Measurements from ENCODE around the gene CATSPERD. TPM values are rescaled to one million over a fixed set of nuclear protein-coding genes. Genes with fewer than 3 reads are reported as not detected.

CATSPERD gene
- total RNA-seq, 1 donor from 2014 or later, result not detected

DNA sequence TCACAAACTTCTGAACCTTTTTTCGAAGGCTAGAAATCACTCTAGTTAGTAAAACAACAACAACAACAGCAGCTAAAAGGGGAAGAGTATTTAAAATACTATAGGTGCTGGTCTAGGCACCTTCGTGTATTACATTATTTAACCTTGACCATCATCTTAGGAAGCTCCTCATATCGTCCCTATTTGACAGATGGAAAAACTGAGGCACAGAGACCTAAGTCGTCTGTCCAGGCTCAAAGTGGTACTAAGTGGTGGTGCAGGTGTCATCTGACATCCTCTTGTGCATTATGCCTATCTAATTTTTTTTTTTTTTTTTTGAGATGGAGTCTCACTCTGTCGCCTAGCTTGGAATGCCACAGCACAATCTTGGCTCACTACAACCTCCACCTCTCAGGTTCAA is 29.1 kb downstream of the CATSPERD start:
- ChIA-PET POLR2A (interaction anchor here (0.7 kb wide), 1 partner anchor 1194 kb away, joined by 4 read pairs; no protein-coding TSS in a partner anchor), CTCF (no interaction called here)
- no peak for ATAC-seq (ENCODE audit: low read depth)
- intact Hi-C loops (cut with micrococcal nuclease), result no loop called here
- Mint-ChIP-seq H3K36me3 (ENCODE audit: low read depth) (no peaks in the 10 kb centered on the region), H3K27me3 (peaks cover 4% of the 10 kb centered on the region), H3K27ac (no peak overlapping the region), H3K4me3 (no peak overlapping the region), H3K4me1 (no peaks in the 10 kb centered on the region), H3K9me3 (no peaks in the 10 kb centered on the region)
- TF ChIP-seq, protein P1, sequence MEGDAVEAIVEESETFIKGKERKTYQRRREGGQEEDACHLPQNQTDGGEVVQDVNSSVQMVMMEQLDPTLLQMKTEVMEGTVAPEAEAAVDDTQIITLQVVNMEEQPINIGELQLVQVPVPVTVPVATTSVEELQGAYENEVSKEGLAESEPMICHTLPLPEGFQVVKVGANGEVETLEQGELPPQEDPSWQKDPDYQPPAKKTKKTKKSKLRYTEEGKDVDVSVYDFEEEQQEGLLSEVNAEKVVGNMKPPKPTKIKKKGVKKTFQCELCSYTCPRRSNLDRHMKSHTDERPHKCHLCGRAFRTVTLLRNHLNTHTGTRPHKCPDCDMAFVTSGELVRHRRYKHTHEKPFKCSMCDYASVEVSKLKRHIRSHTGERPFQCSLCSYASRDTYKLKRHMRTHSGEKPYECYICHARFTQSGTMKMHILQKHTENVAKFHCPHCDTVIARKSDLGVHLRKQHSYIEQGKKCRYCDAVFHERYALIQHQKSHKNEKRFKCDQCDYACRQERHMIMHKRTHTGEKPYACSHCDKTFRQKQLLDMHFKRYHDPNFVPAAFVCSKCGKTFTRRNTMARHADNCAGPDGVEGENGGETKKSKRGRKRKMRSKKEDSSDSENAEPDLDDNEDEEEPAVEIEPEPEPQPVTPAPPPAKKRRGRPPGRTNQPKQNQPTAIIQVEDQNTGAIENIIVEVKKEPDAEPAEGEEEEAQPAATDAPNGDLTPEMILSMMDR (IDR thresholded peaks at IDR 0.05), result no peak
- no peak for DNase-seq

DNA sequence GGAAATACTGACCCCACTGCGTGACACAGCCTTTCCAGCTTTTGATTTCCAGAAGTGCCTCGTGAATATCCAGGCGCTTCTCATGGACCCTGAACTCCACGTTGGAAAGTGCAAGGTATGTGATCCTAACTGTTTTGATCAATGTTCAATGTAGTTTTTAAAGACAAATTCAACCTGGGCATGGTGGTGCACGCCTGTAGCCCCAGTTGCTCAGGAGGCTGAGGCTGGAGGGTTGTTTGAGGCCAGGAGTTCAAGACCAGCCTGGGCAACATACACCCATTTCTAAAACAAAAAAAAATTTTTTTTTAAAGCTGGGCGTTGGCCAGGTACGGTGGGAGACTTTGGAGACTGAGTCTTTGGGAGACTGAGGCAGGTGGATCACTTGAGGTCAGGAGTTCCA is 31.3 kb downstream of the CATSPERD start:
- H3K9me3 Mint-ChIP-seq, result no peaks in the 10 kb centered on the region
- ChIA-PET CTCF (no interaction called here), POLR2A (no interaction called here)
- H3K27me3 Mint-ChIP-seq, result peaks cover 4% of the 10 kb centered on the region
- TF ChIP-seq, protein P1 (IDR thresholded peaks at IDR 0.05), result no peak
- DNase-seq (no peak), ATAC-seq (ENCODE audit: low read depth) (no peak)
- intact Hi-C loops (cut with micrococcal nuclease), result no loop called here
- H3K4me1 Mint-ChIP-seq, result no peaks in the 10 kb centered on the region
- no peak overlapping the region for H3K27ac Mint-ChIP-seq
- no peaks in the 10 kb centered on the region for H3K36me3 Mint-ChIP-seq (ENCODE audit: low read depth)
- no peak overlapping the region for H3K4me3 Mint-ChIP-seq

DNA sequence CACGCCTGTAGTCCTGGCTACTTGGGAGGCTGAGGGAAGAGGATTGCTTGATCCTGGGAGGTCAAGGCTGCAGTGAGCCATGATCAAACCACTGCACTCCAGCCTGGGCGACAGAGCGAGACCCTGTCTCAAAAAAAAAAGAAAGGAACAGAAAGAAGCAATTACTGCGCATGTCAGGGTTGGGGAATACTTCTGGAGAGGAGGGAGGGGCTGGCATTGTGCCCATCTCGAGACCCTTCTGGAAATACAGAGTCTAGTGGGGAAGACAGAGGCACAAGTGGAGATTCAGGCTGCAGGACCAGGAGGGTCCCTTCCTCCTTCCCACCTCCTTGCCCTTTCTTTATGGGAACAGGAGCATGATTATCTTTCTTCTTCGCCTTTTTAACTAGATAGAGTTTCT is 33.3 kb downstream of the CATSPERD start:
- Mint-ChIP-seq H3K27ac (no peak overlapping the region), H3K4me3 (no peak overlapping the region), H3K27me3 (peaks cover 7% of the 10 kb centered on the region), H3K9me3 (no peaks in the 10 kb centered on the region), H3K4me1 (no peaks in the 10 kb centered on the region), H3K36me3 (ENCODE audit: low read depth) (no peaks in the 10 kb centered on the region)
- intact Hi-C loops (cut with micrococcal nuclease), result no loop called here
- DNase-seq, result no peak
- POLR2A ChIA-PET, result no interaction called here
- ATAC-seq (ENCODE audit: low read depth), result no peak
- CTCF ChIA-PET, result no interaction called here
- TF ChIP-seq, protein P1 (IDR thresholded peaks at IDR 0.05), result no peak

DNA sequence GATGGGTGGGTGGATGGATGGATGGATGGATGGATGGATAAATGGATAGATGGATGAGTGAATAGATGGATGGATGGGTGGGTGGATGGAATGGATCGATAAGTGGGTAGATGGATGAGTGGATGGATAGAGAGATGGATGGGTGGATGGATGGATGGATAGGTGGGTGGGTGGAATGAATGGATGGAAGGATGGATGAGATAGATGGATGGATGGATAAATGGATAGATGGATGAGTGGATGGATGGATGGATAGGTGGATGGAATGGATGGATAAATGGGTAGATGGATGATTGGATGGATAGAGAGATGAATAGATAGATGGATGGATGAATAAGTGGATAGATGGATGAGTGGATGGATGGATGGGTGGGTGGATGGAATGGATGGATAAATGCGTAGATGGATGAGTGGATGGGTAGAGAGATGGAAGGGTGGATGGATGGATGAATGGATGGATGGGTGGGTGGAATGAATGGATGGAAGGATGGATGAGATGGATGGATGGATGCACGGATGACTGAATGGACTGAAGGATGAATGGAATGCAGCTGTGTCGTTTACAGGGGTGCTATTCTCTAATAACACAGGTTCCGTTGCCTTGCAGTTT is 42.3 kb downstream of the CATSPERD start:
- H3K36me3 Mint-ChIP-seq (ENCODE audit: low read depth), result no peaks in the 10 kb centered on the region
- H3K27ac Mint-ChIP-seq, result no peak overlapping the region
- ChIA-PET CTCF (no interaction called here), POLR2A (no interaction called here)
- ATAC-seq (ENCODE audit: low read depth), result no peak
- no peak overlapping the region for H3K4me3 Mint-ChIP-seq
- H3K4me1 Mint-ChIP-seq, result no peaks in the 10 kb centered on the region
- peaks cover 2% of the 10 kb centered on the region for H3K27me3 Mint-ChIP-seq
- H3K9me3 Mint-ChIP-seq, result no peaks in the 10 kb centered on the region
- DNase-seq, result no peak
- TF ChIP-seq, protein P1 (IDR thresholded peaks at IDR 0.05), result no peak
- intact Hi-C loops (cut with micrococcal nuclease), result no loop called here

DNA sequence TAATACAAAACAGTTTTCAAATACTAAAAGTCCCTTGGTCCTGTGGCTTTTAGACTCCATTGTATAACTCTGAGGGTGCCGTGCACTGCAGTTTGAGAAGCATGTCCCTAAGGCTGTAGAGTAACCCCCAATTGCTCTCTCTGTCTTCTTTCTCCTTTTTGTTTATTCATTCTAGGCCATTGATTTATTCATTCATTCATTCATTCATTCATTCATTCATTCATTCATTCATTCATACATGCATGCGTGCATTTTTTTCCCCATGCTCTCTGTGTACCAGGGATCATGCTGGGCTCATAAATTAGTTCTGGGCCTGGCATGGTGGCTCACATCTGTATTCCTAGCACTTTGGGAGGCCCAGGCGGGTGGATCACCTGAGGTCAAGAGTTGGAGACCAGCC is 44.8 kb downstream of the CATSPERD start:
- ChIA-PET CTCF (no interaction called here), POLR2A (no interaction called here)
- H3K27ac Mint-ChIP-seq, result no peak overlapping the region
- DNase-seq (no peak), ATAC-seq (ENCODE audit: low read depth) (no peak)
- H3K4me1 Mint-ChIP-seq, result no peaks in the 10 kb centered on the region
- no peak overlapping the region for H3K4me3 Mint-ChIP-seq
- H3K27me3 Mint-ChIP-seq, result no peaks in the 10 kb centered on the region
- intact Hi-C loops (cut with micrococcal nuclease), result no loop called here
- H3K36me3 Mint-ChIP-seq (ENCODE audit: low read depth), result no peaks in the 10 kb centered on the region
- TF ChIP-seq, protein P1 (IDR thresholded peaks at IDR 0.05), result no peak
- H3K9me3 Mint-ChIP-seq, result no peaks in the 10 kb centered on the region
